Effector CD4-positive, alpha-beta T cell (primary cell): ENCODE results near the gene OR2D2.
"Not testable (repeated sequence)": the region's sequence is repeated elsewhere in the genome, so short reads cannot be mapped to it uniquely, and the experiment has no call there.

Experiments
- DNase-seq: peaks from one replicate; pipeline ENCODE4 v3.0.0-alpha.2; 2020

OR2D2 gene

DNA sequence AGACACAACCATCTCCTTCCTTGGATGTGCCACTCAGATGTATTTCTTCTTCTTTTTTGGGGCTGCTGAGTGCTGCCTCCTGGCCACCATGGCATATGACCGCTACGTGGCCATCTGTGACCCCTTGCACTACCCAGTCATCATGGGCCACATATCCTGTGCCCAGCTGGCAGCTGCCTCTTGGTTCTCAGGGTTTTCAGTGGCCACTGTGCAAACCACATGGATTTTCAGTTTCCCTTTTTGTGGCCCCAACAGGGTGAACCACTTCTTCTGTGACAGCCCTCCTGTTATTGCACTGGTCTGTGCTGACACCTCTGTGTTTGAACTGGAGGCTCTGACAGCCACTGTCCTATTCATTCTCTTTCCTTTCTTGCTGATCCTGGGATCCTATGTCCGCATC lies 15.4 kb downstream of the OR2D2 start:
- no peak for DNase-seq

DNA sequence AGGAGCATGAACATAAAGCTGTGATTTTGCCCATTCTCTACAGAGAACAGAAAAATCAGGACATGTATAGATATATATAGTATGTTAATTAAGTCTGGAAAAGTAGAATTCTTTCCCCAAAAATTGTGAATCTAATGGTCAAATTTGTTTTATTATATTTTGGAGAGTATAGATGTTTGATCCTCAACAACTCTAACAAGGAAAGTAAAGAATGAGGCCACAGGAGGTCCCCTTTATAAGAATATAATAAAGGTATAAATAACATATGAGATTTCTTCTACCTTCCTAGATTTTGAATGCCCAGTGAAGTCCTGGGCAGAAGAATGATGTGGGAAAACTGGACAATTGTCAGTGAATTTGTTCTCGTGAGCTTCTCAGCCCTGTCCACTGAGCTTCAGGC lies 16.0 kb downstream of the OR2D2 start, which contains the start of gene OR10A4:
TSS of gene OR10A4 (plus strand) at position 301 of the 400 bp plus-strand sequence. CDS start at position 324, 23 bp downstream.
- DNase-seq: no peak

DNA sequence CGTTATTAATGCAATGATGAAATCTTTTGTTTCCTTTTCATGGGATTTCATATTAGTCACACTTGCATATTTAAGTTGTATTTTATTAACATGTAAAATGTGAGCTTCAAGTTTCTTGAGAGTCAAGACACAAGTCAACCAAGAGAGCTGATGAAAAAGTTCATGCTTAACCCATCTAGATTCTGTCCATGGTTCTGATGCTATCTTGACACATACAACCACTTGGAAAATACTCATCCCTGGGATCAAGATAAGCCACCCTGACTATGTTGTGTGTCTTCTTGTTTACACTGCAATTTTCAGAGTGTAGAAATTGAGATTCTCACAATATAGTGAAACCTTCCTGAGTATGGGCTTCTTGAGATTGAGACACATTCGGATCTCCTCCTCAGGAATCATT lies 16.5 kb downstream of the OR2D2 start:
- no peak for DNase-seq

DNA sequence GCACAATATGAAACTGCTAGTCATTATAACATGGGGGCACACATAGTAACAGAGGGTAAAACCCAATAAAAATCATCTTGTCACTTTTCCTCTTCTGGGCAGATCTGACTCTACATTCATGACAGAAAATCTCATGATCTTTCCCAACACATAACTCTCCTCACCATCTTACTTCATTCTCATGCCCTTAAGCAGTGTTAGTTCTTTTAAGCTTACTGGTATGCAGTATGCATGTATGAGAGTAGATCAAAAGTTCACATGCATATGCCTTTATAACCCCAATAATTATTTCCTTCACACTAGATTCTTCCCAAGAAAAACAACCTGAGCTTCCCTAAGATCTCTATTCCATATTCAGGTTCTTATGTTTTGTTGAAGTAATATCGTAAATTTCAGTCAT lies 21.0 kb downstream of the OR2D2 start:
- DNase-seq: no peak

DNA sequence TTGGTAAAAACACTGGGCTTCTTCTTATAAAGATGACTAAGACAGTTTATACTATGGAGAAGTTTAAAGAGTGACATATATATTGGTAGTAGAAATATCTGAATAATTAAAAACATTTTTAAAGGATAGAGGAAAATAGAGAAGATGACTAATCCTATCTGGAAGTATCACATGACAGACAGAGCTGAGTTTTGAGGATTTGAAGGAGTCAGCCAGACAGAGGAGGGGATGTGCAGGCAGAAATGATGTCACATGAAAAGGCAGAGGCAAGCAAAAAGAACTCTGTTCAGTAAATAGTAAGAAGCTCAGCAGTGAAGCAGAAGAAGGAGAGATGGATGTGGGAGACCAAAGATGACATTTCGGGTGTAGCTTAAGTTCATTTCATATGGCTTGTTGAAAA lies 27.9 kb downstream of the OR2D2 start:
- no peak for DNase-seq

DNA sequence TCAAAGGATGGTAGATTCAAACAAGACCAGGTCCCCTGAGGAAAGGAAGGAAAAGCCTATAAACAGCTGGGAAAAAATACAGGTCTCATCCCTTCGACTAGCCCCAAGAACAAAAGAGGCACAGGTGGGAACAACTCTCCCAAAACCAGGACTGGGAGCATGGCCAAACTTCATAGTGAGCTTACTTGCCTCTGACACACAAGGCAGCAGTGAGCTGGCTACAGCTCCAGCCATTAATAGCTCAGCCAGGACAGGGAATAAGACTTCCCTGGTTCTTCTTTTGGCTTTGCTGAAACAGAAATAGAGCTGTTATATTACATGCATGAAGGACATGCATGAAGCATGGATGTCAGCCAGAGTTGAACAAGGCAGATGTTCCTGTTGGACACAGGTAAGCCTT lies 29.3 kb downstream of the OR2D2 start, which contains the start of gene OR10A2:
TSS of gene OR10A2 (plus strand) at position 97 of the 400 bp plus-strand sequence. CDS start 6,698 bp downstream, outside the sequence.
- DNase-seq: no peak

DNA sequence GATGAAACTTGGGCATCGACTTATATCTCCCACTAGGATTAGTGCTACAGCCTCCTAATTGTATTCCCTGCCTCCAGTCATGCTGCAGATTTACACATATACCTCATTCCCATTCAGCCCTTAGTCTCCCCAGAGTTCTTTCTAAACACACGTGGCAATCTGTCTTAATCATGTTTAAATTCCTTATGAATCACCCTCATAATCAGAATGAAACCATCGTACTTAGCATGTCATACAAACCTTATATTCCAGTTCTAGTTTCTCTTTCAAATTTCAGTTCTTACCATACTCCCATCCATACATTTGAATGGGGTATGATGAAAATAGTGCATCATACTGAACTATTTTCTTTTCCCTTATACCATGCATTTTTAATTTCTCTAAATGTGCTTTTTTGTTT lies 35.4 kb downstream of the OR2D2 start:
- DNase-seq: no peak

DNA sequence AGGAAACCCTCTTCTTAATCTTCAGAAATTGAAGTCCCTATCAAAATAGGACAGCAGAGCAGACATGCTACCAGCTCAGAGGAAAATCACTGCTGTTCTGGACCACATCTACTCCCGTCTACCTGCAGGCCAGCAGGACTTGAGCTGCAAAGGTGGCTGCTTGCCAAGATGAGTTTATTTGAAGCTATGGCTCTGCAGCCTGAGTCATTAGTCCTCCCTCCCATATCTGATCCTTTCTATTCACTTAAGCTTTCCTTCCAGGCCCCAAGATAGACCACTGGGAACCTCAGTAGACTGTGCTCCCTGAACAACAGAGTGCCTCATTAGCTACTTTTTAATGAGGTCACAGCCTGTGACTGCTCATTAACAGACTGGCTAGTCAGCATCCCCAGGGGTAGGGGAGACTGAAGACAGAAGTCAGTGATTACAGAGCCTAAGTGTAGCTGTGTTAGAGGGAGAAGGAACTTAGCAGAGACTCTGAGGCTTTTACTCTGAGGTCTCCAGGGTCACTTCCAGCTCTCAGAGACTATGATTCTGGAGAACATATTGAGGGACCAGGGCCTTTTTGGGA lies 36.2 kb downstream of the OR2D2 start:
- DNase-seq: no peak

DNA sequence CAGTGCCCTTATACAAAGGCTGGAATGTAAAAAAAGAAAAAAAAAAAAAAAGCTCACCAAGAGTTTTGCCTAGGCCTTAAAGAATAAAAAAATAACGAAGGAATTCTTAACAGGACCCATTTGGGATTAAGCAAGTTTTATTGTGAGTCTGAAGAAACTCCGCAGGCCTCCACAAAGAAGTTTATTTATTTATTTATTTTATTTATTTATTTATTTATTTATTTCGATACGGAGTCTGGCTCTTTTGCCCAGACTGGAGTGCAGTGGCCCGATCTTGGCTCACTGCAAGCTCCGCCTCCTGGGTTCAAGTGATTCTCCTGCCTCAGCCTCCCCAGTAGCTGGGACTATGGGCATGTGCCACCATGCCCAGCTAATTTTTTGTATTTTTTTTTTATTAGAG lies 37.5 kb downstream of the OR2D2 start:
- DNase-seq: not testable (repeated sequence)

DNA sequence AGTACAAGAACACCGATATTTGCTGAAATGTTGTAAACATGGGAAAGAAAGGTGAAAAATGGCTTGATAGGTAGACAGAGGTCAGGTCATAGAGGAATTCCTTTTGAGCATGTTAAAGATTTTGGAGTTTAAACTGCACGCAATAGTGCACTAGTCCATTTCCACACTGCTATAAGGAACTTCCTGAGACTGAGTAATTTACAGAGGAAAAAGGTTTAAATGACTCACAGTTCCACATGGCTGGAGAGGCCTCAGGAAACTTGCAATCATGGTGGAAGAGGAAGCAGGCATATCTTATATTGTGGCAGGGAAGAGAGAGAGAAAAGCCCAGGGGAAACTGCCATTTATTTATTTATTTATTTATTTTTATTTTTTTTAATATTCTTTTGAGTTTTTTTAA lies 41.8 kb downstream of the OR2D2 start:
- no peak for DNase-seq

DNA sequence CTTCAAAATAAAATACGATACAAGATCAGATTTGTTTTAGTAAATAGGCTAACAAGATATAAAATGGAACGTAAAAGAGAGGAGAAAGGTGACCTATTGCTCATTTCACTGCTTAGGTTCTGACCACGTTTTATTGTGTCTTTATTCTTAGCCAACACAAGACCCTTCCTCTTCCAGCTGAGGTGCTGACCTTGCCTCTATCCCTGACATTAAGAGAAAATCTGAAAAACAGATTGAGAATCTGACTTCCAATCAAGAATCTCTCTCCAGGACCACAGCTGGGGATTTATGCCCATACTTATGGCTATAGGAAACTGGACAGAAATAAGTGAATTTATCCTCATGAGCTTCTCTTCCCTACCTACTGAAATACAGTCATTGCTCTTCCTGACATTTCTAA lies 46.9 kb downstream of the OR2D2 start, which contains the start of gene OR10A5:
TSS of gene OR10A5 (plus strand) at position 301 of the 400 bp plus-strand sequence. CDS start at position 301, 0 bp downstream.
- no peak for DNase-seq

DNA sequence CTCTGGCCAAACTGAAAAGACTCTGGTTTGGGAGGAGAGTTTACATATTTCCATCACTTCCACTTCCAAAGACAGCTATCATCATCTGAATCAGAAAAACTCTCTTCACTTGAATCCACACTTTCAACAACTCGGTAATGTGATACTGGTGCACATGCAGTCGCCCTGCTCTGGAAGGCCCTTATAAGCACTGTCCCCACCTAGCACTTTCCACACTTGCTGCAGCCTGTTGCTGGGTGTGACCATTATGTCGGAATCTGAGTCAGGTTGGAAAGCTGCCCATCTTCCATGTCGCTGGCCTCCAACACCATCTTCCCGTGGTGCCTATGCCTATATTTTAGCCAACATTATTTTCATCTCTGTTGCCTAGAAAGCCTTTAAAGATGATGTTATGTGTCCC lies 47.9 kb downstream of the OR2D2 start:
- DNase-seq: no peak

DNA sequence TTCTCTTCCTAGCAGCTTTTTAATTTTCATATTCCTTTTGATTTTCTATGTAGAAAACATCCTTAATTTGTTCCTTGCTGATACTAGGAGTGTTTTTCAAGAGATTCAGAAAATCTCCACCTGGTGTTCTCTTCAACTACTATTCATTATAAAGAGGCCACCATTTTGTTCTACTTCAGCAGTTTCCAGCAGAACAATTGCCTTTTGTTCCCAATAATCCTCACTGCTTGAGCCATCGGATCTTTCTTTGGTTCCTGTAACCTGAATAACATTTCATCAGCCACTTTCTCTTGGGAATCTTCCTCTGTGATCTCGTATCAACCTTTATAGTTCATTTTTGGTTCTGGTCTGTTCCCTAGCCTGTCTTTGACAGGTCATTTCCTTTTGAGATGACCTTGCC lies 48.6 kb downstream of the OR2D2 start:
- DNase-seq: no peak

DNA sequence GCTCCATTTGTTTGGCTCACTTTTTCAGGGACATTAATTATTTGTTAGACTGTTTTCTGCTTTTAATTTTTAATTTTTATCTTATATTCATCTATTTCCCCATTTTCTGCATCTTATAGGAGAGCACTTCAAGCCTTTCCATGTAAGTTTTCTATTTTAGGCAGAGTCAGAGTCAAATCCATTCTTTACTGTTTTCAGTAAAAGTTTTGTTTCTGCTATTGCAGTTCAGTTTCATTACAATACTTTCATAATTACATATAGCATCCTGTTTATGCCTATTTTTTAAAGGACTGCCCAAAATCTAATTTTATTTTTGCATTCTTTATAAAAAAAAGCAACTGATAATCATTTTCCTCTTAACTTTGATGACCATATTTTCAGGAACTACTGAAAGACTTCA lies 50.6 kb downstream of the OR2D2 start:
- DNase-seq: no peak
